ENCODE results near the gene MRPS16.

Gene MRPS16

GRCh38 chr10:73264423-73264822, 12.0 kb upstream of the MRPS16 start:
- TF ChIP-seq FOXM1 (IDR thresholded peaks at IDR 0.05; ENCODE audit: borderline replicate concordance) (no peak), NFRKB (IDR thresholded peaks at IDR 0.05) (no peak), ELF4 (IDR thresholded peaks at IDR 0.05) (no peak), ARNT (IDR thresholded peaks at IDR 0.05) (no peak), PKNOX1 (IDR thresholded peaks at IDR 0.05) (no peak), CTBP1 (IDR thresholded peaks at IDR 0.05; ENCODE audit: borderline replicate concordance) (no peak), LEF1 (IDR thresholded peaks at IDR 0.05; ENCODE audit: borderline replicate concordance) (no peak), FOXA1 (IDR thresholded peaks at IDR 0.05) (no peak), TARDBP (IDR thresholded peaks at IDR 0.05) (no peak), SUZ12 (IDR thresholded peaks at IDR 0.05) (no peak), BHLHE40 (IDR thresholded peaks at IDR 0.05; ENCODE audit: borderline replicate concordance) (no peak)
- no peak for DNase-seq (ENCODE audit: extremely low spot score)
- POLR2A ChIA-PET, result interaction anchor here (0.7 to 0.9 kb wide), 2 partner anchors 12 to 17 kb away, joined by 3 to 5 read pairs; partner anchors contain the start of genes DNAJC9 and MRPS16
- CTCF ChIA-PET, result interaction anchor here (1.1 to 1.5 kb wide), 4 partner anchors 8 to 15 kb away, joined by 4 to 6 read pairs (median 4); no protein-coding TSS in a partner anchor

DNA sequence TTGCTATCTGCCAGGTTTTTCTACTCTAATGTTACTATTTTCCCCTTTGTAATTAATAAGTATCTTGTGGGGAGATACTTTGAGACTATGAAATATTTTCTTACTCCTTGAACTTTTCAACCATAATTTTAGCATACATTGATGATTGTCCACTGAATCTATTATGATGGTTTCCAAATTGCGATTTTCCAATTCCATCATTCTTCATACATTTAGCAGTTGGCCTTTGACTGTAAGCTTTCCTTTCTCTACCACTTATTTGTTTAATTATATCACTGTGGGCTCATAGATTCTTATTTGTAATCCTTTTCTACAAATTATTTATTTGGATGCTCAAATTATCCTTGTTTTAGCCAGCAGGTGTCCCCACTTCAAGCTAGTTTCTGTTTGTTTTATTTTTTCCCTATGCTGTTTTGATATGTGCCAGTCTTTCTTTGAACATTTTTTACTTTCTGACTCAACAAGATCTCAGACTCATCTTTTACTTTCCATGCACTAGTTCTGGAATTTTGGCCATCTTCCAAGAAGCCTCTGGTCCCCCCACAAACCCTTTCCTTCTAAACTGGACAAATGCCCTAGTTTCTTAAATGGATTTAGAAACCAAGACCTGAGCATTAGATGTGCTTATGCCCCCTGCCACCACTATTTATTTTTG, 11.4 kb upstream of the MRPS16 start:
- CTCF ChIA-PET, result interaction anchor here (0.7 to 1.5 kb wide), 6 partner anchors 9 to 231 kb away, joined by 3 to 6 read pairs (median 4); no protein-coding TSS in a partner anchor
- no peak for DNase-seq (ENCODE audit: extremely low spot score)
- TF ChIP-seq NFRKB (IDR thresholded peaks at IDR 0.05) (no peak), FOXK2 (IDR thresholded peaks at IDR 0.05) (no peak), FOXM1 (IDR thresholded peaks at IDR 0.05; ENCODE audit: borderline replicate concordance) (no peak), BHLHE40 (IDR thresholded peaks at IDR 0.05; ENCODE audit: borderline replicate concordance) (no peak), ARNT (IDR thresholded peaks at IDR 0.05) (no peak), SUZ12 (IDR thresholded peaks at IDR 0.05) (no peak), ELF4 (IDR thresholded peaks at IDR 0.05) (no peak), HDGF (IDR thresholded peaks at IDR 0.05; ENCODE audit: borderline replicate concordance) (no peak), ZNF384 (IDR thresholded peaks at IDR 0.05) (no peak), PKNOX1 (IDR thresholded peaks at IDR 0.05) (no peak), LEF1 (IDR thresholded peaks at IDR 0.05; ENCODE audit: borderline replicate concordance) (no peak), FOXA1 (IDR thresholded peaks at IDR 0.05) (no peak), SP1 (IDR thresholded peaks at IDR 0.05) (no peak), TARDBP (IDR thresholded peaks at IDR 0.05) (no peak), CTBP1 (IDR thresholded peaks at IDR 0.05; ENCODE audit: borderline replicate concordance) (no peak), L3MBTL2 (conservative IDR thresholded peaks at IDR 0.05) (no peak)
- POLR2A ChIA-PET, result interaction anchor here (0.7 to 1.7 kb wide), 2 partner anchors 11 to 17 kb away, joined by 5 to 8 read pairs; partner anchors contain the start of genes DNAJC9 and MRPS16

- ChIA-PET POLR2A (interaction anchor here (0.6 to 1.7 kb wide), 2 partner anchors 10 to 16 kb away, joined by 3 to 8 read pairs; partner anchors contain the start of genes DNAJC9 and MRPS16), CTCF (interaction anchor here (0.7 to 1.5 kb wide), 4 partner anchors 11 to 232 kb away, joined by 3 to 6 read pairs (median 4); no protein-coding TSS in a partner anchor)
- no peak for DNase-seq (ENCODE audit: extremely low spot score)
- TF ChIP-seq FOXM1 (IDR thresholded peaks at IDR 0.05; ENCODE audit: borderline replicate concordance) (no peak), BHLHE40 (IDR thresholded peaks at IDR 0.05; ENCODE audit: borderline replicate concordance) (no peak), NFRKB (IDR thresholded peaks at IDR 0.05) (no peak), FOXK2 (IDR thresholded peaks at IDR 0.05) (no peak), TARDBP (IDR thresholded peaks at IDR 0.05) (no peak), CTBP1 (IDR thresholded peaks at IDR 0.05; ENCODE audit: borderline replicate concordance) (no peak), ARNT (IDR thresholded peaks at IDR 0.05) (no peak), ZNF384 (IDR thresholded peaks at IDR 0.05) (no peak), ELF4 (IDR thresholded peaks at IDR 0.05) (no peak), HDGF (IDR thresholded peaks at IDR 0.05; ENCODE audit: borderline replicate concordance) (no peak), FOXA1 (IDR thresholded peaks at IDR 0.05) (no peak), SP1 (IDR thresholded peaks at IDR 0.05) (no peak), SUZ12 (IDR thresholded peaks at IDR 0.05) (no peak), L3MBTL2 (conservative IDR thresholded peaks at IDR 0.05) (no peak), PKNOX1 (IDR thresholded peaks at IDR 0.05) (no peak)
These were observed 10.6 kb upstream of the MRPS16 start for GRCh38 chr10:73262880-73263555.

- POLR2A ChIA-PET, result interaction anchor here (1.3 to 1.7 kb wide), 2 partner anchors 9 kb away, joined by 8 read pairs; partner anchors contain the start of gene MRPS16
- TF ChIP-seq FOXA1 (IDR thresholded peaks at IDR 0.05), result no peak
- TF ChIP-seq BHLHE40 (IDR thresholded peaks at IDR 0.05; ENCODE audit: borderline replicate concordance), result no peak
- no peak for TF ChIP-seq ELF4 (IDR thresholded peaks at IDR 0.05)
- TF ChIP-seq FOXM1 (IDR thresholded peaks at IDR 0.05; ENCODE audit: borderline replicate concordance), result no peak
- no peak for TF ChIP-seq SP1 (IDR thresholded peaks at IDR 0.05)
- TF ChIP-seq ARNT (IDR thresholded peaks at IDR 0.05), result no peak
- no peak for TF ChIP-seq FOXK2 (IDR thresholded peaks at IDR 0.05)
- TF ChIP-seq ZNF384 (IDR thresholded peaks at IDR 0.05), result no peak
- no peak for TF ChIP-seq CTBP1 (IDR thresholded peaks at IDR 0.05; ENCODE audit: borderline replicate concordance)
- TF ChIP-seq NFRKB (IDR thresholded peaks at IDR 0.05), result no peak
- no peak for TF ChIP-seq PKNOX1 (IDR thresholded peaks at IDR 0.05)
- TF ChIP-seq L3MBTL2 (conservative IDR thresholded peaks at IDR 0.05), result no peak
- TF ChIP-seq LEF1 (IDR thresholded peaks at IDR 0.05; ENCODE audit: borderline replicate concordance), result no peak
- TF ChIP-seq HDGF (IDR thresholded peaks at IDR 0.05; ENCODE audit: borderline replicate concordance), result no peak
- no peak for TF ChIP-seq SUZ12 (IDR thresholded peaks at IDR 0.05)
- CTCF ChIA-PET, result no interaction called here
- DNase-seq (ENCODE audit: extremely low spot score), result no peak
These were observed 9.8 kb upstream of the MRPS16 start for GRCh38 chr10:73262105-73262730.
